Stimulated activated CD4-positive, alpha-beta T cell treated with anti-CD3 and anti-CD28 coated beads, Interleukin-2, amount 100 ng/mL, for 4 hours (primary cell): ENCODE results near the gene MAPK12.
"Not testable (repeated sequence)": the region's sequence is repeated elsewhere in the genome, so short reads cannot be mapped to it uniquely, and the experiment has no call there.

Experiments
- DNase-seq: peaks from one replicate; pipeline ENCODE4 v3.0.0-alpha.2; 2020; ENCODE audit warnings: low read depth

The MAPK12 gene

DNA sequence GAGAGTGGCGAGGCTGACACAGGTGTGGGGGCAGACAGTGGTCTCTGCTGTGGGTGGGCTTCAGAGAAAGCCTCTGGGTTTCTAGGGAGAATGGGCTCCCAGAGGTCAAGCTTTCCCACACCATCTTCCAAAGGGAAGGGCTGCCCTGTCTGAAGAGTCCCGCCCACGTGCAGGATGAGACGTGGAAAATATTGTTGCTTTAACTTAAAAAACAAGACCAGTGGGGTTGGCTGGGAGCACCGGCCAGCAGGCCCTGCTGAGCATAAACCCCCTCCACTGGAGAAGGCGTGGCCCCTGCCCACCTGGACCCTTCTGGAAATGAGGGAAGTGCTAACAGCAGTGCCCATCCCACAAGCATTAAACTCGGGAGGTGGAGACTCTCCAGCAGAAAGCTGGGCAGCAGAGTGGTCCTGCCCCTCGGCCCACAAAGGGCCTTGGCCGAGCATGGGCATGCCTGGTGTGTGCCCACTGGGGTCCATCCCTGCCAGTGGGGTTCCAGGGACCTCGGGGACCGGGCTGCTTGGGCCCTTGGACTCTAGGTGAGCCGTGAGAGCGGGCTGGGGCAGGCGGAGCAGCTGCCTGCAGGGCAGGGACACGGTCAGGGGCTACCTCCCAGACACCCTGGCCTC, 45.3 kb downstream of the MAPK12 start:
- no peak for DNase-seq

DNA sequence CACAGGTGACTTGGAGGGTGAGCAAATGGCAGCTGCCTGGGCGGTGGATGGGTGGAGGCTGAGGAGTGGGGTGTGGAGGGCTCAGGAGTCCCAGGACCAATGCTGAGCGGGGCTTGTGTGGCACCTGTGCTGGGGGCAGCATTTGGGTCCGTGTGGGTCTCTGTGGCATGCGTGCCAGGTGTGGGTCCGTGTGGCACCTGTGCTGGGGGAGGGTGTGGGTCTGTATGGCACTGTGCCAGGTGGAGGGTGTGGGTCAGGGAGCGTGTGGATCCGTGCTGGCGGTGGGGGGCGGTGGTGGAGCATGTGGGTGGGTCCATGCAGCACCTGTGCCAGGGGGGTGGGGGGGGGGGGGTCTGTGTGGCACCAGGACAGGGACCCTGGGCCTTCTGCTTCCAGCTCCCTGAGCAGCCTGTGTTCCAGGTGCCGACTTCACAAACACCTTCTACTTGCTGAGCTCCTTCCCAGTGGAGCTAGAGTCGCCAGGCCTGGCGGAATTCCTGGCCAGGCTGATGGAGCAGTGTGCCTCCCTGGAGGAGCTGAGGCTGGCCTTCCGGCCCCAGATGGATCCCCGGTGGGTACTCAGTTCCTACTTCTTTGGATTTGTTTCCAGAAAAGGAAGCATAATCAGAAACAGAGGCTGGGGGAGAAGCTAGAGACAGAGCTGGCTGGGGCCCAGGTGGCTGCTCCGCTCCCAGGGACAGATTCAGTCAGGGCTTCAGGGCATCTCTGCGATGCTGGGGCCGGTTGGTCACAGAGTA, 46.0 kb downstream of the MAPK12 start:
- DNase-seq = no peak

DNA sequence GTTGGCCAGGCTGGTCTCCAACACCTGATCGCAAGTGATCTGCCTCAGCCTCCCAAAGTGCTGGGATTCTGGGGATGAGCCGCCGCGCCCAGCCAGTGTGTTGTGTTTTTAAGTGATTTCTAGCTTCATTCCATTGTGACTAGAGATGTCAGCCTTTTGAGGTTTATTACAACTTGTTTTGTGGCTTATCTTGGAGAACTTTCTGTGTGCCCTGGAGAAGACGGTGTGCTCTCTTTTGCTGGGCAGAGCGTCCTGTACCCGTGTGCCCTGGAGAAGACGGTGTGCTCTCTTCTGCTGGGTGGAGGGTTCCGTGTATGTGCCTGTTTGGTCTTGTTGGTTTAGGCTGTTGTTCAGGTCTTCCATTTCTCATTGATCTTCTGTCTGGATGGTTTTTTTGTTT, 48.2 kb downstream of the MAPK12 start:
- no peak for DNase-seq

DNA sequence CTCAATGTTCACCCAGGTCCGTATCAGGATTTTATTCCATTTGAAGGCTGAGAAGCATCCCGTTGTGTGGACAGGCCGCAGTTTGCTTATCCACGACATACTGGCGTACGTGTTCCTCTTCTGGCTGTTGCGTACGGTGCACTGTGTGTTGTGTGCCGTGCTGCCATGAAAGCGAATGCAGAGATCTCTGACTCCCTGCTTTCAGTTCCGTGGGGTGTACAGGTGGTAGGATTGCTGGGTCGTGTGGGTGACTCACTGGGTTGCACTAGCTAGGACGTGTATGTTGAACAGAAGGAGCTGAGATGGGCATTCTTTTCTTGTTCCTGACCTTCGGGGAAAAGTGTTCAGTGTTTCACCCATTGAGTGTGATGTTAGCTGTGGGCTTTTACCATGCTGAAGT, 50.3 kb downstream of the MAPK12 start:
- no peak for DNase-seq

DNA sequence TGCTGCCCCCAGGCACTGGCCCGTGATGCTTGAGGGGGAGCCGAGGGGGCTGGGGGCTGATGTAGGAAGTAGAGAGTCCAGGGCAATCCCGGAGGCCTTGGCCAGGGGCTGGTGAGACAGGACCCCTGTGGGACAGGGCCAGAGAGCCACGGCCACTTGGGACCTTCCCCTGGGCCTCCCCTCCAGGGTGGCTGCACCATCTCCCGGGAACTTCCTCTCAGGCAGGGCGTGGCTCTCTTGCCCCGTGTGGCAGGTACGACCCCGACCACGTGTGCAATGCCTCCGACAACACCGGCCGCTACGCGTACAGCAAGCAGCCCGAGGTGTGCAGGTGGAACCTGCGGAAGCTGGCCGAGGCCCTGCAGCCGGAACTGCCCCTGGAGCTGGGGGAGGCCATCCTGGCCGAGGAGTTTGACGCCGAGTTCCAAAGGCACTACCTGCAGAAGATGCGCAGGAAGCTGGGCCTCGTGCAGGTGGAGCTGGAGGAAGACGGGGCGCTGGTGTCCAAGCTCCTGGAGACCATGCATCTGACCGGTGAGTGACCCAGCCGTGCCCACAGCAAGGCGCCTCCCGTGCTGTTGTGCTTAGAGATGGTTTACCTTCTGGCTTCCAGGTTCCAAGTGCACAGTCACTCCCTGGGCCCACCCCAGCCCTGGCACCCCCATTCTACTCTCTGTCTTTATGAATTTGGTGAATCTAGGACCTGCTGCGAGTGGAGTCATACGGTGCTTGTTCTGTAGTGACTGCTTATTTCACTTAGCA, 50.9 kb downstream of the MAPK12 start:
- DNase-seq = no peak

DNA sequence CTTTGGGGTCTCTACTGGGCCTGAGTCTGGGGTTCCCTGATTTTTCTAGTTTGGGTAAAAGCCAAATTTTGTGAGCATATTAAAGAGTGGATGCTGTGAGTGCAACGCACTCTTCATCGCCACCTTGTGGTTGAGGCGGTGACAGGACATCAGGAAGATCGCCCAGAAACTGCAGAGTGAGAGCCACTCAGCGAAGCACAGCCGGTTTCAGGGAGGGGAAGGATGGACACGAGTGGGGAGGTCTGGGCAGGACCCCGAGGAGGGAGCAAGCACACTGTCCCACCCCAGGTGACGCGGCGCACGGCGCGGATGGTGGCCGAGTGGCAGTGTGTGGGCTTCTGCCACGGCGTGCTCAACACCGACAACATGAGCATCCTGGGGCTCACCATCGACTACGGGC, 51.6 kb downstream of the MAPK12 start:
- peak; percentile 49 for DNase-seq

DNA sequence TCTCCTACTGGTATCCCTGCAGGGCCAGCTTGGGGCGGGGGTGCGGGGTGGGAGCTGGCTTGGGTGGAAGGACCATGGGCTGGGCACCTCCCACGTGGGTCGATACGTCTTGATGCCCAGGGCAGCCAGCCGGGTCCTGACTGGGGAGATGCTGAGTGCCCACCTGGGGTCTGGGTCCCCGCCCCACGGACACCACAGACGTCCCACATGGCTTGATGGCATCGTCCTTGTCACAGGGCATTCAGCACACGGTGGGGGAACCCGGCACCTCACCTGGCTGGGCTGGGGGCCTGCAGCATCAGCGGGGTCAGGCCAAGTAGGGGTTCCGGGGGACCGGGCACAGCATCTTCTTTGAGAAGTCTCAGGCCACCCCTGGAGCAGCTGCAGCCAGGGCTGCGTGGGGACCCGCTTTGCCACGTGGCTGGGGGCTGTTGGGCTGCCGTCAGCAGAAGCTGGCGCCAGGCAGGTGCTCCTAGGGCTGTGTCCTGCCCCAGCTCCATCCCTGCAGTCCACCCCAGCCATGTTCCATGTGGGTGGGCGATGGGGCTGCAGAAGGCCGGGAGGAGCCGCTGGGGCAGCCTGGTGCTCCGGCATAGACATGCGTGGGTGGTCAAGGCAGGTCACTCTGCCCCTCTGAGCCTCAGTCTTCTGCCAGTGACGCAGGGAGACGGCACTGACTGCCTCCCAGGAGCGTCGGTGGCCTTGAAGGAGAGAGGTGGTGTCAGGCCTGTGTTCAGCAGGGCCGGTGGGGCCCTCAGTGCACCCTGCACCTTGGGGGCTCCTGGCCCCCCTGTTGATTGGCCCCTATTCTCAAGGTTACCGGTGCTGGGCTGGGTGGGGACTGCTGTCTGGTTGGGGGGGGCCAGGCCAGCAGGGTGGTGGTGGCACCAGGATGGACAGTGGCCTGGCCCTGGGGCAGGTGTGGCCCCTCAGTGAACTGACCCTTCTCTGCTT, 52.3 kb downstream of the MAPK12 start:
- no peak for DNase-seq

DNA sequence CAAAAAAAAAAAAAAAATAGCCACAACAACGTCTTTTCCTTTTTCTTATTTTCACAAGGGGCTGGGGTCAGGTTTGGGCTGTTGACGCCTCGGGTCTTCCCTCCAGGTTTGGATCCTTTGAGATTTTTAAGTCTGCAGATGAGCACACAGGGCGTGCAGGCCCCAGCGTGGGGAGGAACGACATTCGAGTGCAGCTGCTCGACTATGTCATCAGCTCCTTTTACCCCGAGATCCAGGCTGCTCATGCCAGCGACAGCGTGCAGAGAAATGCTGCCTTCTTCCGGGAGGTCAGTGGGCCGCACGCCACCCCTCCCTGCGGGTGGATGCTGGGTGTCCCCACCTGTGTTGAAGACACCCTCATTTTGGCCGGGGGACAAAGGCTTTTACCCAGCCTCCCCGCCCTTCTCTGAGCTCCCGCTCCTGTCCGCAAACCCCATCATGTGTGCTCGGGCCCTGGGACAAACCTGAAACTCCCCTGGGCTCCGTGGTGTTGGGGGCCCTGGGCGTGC, 53.0 kb downstream of the MAPK12 start:
- no peak for DNase-seq

DNA sequence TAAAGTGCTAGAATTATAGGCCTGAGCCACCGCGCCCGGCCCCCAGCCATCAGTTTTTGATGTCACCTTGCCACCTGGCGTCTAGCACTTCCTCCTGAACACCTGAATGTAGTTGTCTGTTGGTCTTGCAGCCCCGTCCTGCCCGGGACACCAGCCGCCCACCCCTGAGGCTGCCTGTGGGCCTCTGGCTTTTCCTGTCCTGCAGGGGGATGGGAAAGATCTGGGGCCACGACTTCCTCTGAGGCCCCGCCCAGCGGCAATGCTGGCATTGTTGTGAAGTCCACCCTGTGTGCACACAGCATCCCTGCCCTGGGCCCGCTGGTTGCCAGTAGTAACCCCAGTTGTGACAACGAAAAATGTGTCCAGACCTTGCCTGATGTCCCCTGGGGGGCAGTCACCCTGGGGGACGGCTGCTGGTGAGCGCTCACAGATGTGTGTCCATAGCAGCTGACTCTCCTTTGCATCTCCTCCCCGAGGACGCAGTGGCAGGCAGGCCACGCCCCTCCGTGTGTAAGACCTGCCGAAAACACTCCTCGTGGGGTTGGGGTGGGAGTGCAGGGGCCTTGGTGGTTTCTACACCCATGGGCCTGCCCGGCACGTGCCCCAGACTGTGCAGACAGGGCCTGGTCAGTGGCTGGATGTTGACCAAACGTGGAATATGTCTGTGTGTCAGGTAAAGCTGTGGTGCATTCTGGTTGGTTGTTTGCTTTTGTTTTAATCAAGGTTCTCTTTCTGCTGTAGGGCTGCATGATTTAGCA, 53.9 kb downstream of the MAPK12 start:
- DNase-seq = no peak

DNA sequence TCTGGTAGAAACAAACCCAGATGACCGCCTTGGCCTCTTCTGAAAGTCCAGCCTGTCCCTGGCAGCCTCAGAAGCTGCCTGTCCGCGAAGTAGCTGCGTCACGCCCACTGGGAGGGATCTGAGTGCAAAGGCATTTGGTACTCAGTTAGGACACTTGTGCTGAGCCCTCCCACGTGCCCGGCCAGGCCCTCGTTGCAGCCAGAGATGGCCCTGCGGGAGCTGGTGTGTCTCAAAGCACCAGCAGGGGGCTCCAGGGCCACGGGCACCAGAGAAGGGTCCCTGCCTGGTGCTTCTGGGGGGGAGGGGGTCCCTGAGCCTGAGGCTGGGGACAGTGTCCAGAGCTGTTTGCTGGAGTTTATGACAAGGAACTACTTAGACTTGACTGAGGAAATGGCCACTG, 54.9 kb downstream of the MAPK12 start:
- DNase-seq = no peak

DNA sequence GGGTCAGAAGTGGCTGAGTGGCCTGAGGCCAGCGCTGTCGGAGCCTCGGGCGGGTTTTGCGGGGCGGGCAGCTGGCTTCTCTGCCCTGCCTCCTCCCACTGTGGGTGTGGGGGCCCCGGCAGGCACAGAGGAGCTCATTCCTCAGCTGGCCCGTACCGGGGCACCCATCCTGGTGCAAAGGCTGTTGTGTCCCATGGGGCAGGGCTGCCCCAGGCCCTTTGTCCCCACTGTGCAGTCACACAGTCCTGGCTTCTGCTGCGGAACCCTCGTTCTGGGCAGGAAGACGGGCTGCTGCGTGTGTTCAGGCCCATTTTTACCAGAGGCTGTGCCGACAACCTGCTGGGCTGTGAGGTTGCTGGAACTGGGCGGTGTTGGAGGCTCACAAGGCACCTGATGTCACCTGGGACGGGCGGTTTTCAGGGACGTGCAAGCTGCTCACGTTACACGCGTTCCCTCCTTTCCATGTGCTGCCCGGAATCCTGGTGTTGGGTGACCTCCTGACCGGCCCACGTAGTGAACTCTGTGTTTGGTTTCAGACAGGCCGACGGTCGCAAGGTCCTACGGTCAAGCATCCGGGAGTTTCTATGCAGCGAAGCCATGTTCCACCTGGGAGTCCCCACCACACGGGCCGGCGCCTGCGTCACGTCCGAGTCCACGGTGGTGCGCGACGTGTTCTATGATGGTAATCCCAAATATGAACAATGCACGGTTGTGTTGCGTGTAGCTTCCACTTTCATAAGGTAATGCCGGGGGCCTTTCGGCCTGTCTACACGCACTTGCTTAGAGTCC, 55.5 kb downstream of the MAPK12 start:
- DNase-seq = no peak

DNA sequence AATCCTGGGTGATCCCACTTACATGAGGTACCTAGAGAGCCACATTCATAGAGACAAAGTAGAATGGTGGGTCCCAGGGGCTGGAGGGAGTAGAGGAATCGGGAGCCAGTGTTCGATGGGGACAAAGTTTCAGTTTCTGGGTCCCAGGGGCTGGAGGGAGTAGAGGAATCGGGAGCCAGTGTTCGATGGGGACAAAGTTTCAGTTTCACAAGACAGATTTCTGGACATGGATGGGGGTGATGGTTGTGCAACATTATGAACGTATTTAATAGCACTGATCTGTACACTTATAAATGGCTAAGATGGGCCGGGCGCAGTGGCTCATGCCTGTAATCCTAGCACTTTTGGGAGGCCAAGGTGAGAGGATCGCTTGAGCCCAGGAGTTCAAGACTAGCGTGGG, 56.5 kb downstream of the MAPK12 start:
- DNase-seq = not testable (repeated sequence)

DNA sequence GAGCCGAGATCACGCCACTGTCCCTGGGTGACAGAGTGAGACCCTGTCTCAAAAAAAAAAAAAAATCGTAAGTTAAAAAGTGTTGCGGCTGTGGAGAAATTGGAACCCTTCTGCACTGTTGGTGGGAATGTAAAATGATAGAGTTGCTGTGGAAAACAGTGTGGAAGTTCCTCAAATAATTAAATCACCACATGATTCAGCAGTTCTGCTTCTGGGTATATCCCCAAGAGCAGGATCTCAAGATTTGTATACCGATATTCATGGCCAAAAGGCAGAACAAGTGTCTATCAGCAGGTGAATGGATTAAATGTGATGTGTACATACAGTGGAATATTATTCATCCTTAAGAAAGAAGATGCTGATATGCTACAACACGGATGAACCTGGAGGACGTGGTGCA, 56.9 kb downstream of the MAPK12 start:
- no peak for DNase-seq

DNA sequence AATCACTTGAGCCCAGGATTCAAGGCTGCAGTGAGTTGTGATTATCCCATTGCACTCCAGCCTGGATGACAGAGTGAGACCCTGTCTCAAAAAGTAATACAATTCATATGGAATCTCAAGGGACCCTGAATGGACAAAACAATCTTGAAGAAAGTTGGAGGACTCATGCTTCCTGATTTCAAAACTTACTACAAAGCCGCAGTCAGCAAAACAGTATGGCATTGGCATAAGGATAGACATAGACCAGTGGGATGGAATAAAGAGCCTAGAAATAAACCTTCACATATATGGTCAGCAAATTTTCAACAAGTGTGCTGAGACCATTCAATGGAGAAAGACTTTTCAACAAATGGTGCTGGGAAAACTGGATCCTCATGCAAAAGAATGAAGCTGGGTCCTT, 58.2 kb downstream of the MAPK12 start:
- DNase-seq = no peak
